ENCODE measurements around the gene CERK.

GRCh38 chr22:46764140-46764680 is 26.2 kb upstream of the CERK start:
- TF ChIP-seq CTCF (IDR thresholded peaks at IDR 0.05) (no peak), POLR2AphosphoS5 (IDR thresholded peaks at IDR 0.05) (no peak), POLR2A (IDR thresholded peaks at IDR 0.05) (no peak)
